ENCODE results near the gene ARHGAP44. TPM values are rescaled to one million over a fixed set of nuclear protein-coding genes. Genes with fewer than 3 reads are reported as not detected.

Gene ARHGAP44
- total RNA-seq, 1 donor: 2.3 TPM

DNA sequence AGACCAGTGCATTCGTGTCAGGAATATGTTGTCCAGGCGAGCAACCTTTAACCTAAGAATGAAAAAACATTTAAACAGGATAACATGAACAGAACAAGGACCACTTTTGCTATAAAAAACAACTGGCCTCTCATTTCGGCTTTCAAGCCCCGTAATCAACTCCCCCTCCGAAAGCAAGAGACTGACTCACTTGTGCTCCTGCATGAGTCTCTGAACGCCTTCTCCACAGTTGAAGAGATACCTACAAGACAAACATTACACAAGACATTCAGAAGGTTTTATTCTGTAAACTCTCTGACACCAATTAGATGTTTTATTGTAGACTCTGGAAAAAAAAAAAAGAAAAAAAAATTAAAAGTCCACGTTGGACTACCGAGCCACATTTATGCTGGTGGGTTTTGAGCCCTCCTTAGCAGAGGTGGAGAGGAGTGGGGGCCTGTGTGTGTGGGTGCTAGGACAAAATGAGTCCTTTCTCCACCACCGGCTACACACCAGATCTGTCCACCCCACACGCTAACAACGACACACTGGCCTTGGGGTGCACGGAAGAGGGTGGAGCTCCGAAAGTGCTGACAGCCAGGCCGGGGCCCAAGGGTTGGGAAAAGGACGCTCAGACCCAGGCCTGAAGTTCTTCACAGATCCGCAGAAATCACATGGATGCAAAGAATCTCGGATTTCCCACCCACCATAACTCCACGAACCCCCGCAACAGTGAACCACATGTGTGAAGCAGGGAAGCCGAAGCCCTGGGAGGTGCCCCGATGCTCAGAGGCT lies 227.8 kb downstream of the ARHGAP44 start:
- H3K4me3 ChIP-seq (ENCODE audit: low read depth, low read length): peak overlapping the region; percentile 87
- no peak for TF ChIP-seq CTCF (IDR thresholded peaks at IDR 0.05; ENCODE audit: insufficient read depth, low read length)
- DNase-seq (ENCODE audit: low read depth): peak; percentile 34

- peak within 1 kb of the TSS; percentile 87 for H3K4me3 ChIP-seq (ENCODE audit: low read depth, low read length)
- no peak for TF ChIP-seq CTCF (IDR thresholded peaks at IDR 0.05; ENCODE audit: insufficient read depth, low read length)
- peak; percentile 99 for DNase-seq (ENCODE audit: low read depth)
These were observed 228.6 kb downstream of the ARHGAP44 start, which contains the start of gene ELAC2 for GRCh38 chr17:13017655-13018459. Gene ELAC2, minus strand, starts transcription at chr17:13018027. Its CDS starts 80 bp downstream, at chr17:13017947.

DNA sequence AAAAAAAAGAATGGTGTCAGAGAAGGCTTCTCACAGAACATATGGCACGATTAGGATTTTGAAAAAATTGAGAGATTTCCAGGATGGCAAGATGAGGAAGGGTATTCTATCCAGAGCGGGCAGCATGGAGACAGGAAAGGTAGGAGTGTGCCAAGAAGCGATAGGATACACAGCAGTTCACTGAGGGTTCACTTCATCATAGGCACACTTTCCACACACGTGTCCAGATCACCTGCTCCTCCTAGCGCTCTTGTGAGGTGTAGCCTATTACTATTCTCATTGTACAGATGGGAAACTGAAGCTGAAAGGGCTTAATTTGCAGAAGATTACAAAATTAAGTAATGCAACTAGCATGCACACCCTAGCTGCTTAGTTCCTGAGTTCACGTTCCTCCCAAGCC lies 234.7 kb downstream of the ARHGAP44 start:
- DNase-seq (ENCODE audit: low read depth): no peak
- H3K4me3 ChIP-seq (ENCODE audit: low read depth, low read length): no peak overlapping the region
- no peak for TF ChIP-seq CTCF (IDR thresholded peaks at IDR 0.05; ENCODE audit: insufficient read depth, low read length)

DNA sequence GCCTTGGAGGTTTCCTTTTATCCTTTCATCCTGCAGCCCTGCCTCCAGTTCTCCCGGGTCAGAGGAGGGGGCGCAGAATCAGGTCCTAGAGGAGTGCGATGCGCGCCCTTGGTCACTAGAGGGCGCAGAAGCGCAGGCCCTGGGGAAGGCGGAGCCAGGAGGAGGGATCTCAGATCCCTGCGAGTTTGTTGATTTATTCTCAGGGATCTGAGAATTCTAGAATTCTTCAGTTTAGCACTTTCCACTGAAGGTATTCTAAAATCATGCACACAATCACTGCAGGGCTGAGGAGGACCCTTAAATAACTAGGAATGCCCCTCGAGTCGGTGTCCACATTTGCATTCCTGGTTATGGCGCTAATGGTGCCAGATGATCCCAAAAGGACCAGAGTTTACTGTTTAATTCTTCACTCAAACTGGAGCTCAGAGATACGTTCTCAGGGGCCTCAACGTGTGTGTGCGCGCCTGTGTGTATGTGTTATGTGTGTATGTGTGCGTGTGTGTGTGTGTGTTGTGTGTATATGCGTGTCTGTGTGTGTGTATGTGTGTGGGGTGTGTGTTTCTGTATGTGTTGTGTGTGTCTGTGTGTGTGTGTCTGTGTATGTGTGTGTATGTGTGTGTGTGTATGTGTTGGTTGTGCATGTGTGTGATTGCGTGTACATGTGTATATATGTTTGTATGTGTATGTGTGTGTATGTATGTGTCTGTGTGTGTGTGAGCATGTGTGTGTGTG lies 235.4 kb downstream of the ARHGAP44 start:
- peak; percentile 100 for TF ChIP-seq CTCF (IDR thresholded peaks at IDR 0.05; ENCODE audit: insufficient read depth, low read length)
- DNase-seq (ENCODE audit: low read depth): peak; percentile 63
- peak overlapping the region; percentile 47 for H3K4me3 ChIP-seq (ENCODE audit: low read depth, low read length)

DNA sequence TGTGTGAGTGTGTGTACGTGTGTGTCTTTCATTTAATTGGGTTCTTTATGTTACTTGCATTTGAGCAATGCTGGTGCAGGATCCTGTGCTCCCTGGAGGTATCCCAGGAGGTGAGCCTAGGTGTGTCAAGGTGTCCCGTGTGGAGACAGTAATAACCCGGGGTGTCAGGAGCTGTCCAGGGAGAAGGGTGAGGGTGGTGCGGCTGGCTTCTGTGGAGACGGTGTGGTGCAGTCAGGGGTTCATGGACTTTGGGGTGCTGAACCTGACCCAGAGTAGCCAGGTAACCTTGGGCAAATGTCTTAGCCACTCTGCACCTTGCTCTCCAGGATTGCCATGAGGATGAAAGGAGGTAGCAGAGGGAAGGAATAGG lies 235.9 kb downstream of the ARHGAP44 start:
- TF ChIP-seq CTCF (IDR thresholded peaks at IDR 0.05; ENCODE audit: insufficient read depth, low read length): no peak
- no peak overlapping the region for H3K4me3 ChIP-seq (ENCODE audit: low read depth, low read length)

GRCh38 chr17:13025687-13026086 lies 236.4 kb downstream of the ARHGAP44 start:
- H3K4me3 ChIP-seq (ENCODE audit: low read depth, low read length): no peak overlapping the region
- no peak for TF ChIP-seq CTCF (IDR thresholded peaks at IDR 0.05; ENCODE audit: insufficient read depth, low read length)
- DNase-seq (ENCODE audit: low read depth): no peak

More for the DNA sequence above, 235.9 kb downstream of the ARHGAP44 start:
- DNase-seq (ENCODE audit: low read depth): no peak
